Endometrial microvascular endothelial cells (primary cell): ENCODE results near the gene SHH. TPM values are rescaled to one million over a fixed set of nuclear protein-coding genes. Genes with fewer than 3 reads are reported as not detected.
"Not testable (repeated sequence)": the region's sequence is repeated elsewhere in the genome, so short reads cannot be mapped to it uniquely, and the experiment has no call there.

Experiments used
- in situ Hi-C: cut with HindIII; loops from 2 replicates; pipeline ENCODE4 v1.10.0; 2017; ENCODE audit warnings: low sequenced_read_pairs, low pct_unique_long_range_greater_than_20kb; ENCODE audit errors: inconsistent ontology term
- total RNA-seq: library from RNA; depleted of rRNA; stranded (reverse); fragments of >200 nt; gene quantifications from one replicate; pipeline ENCODE4 v1.2.3, GENCODE V29; 2015; ENCODE audit errors: inconsistent ontology term

SHH gene
- total RNA-seq, 1 donor from 2014 or later, result not detected

DNA sequence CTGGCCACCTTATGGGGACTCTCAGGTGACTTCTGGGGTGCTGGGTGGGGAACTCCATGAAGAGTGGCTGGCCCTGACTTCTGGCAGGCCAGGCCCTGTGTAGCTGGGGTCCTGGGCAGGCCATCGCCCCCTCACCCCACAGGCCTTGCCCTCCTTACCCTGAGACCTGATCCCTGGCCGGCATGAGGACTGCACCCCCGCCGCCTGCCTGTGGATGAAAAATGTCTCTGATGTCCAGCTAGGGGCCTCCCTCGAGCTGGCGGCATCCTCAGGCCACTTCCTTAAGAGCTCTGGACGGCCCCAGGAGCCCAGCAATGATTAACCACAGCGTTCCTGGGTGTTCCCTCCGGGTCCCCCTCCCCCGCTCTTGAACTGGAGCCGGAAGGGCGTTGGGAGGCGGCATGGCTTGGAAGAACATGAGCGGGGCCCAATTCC is 31.8 kb upstream of the SHH start:
- in situ Hi-C loops, result no loop called here

DNA sequence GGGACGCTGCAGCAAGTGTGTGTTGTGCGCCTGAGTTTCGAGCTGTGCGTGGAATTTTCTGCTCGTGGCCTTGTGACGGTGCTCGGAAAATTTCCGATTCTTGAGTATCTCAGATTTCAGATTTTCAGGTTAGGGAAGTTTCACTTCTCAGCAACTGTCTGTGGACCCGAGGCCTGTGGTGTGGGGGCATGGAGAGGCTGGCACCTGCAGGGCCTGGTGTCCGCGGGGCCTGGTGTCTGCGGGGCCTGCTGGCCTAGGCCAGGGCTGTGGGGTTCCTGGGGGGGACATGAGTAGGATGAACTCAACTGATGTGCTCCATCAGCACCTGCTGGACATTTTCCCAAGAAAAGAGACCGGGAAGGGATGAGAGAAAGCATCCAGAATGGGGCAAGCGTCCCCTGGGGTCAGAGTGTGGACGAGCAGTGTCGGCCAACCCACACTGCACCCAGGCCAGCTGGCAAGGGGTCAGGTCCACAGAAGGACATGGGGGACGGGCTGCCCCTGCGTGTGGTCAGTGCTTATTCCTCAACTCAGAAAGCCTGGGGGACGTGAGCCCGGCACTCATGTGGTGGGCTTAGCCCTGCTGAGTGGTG is 31.3 kb upstream of the SHH start:
- in situ Hi-C loops, result no loop called here

DNA sequence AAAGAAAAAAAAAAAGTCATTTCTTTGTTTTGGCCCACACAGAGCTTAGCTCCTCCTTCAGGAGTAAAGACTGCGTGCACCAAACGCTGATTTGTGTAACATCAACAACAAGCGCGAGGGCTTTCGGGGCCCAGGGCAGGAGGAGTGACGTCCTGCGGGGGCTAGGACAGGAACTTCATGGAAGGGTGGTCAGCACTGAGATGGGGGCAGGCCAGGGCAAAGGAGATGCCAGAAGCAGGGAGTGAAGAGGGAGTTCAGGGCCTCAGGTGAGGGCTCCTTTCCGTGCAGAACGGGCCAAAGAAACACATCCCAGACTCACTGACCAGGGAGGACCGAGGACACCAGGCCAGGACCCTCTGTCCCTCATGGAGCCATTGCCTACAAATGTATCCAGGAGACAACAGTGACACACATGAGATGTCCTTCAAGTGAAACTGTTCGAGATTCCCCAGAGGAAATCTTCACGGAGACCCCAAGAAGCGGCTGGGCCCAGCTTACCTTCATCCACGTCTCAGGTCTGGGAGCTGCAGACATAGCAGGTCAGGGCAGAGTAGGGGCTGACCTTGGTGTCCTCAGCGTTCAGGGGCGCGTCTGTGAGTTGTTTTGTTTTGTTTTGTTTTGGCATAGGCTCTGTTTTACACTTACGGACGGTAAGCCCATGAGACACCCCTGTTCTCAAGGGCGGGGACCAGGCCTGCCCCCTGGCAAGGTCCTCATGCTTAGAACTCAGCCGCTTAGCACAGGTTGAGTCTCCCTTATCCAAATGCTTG is 30.4 kb upstream of the SHH start:
- in situ Hi-C loops, result no loop called here

DNA sequence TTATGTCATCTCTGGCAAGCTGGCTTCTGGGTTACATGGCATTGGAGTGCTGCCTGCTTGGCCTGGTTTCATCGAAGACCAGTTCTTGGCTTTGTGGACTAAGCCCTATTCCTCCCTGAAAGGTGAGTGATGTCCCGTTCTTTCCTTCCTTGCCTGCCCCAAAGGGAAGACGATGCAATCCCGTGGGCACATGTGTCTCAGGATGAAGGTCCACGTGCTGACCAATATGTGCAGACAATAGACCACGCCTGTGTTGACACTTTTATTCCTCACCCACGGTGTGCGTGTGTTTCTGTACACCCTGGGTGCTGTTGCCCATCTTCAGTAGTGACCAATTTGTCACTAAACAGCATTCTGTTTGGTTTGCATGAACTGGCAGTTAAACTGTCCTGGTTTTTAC is 28.6 kb upstream of the SHH start:
- in situ Hi-C loops, result no loop called here

DNA sequence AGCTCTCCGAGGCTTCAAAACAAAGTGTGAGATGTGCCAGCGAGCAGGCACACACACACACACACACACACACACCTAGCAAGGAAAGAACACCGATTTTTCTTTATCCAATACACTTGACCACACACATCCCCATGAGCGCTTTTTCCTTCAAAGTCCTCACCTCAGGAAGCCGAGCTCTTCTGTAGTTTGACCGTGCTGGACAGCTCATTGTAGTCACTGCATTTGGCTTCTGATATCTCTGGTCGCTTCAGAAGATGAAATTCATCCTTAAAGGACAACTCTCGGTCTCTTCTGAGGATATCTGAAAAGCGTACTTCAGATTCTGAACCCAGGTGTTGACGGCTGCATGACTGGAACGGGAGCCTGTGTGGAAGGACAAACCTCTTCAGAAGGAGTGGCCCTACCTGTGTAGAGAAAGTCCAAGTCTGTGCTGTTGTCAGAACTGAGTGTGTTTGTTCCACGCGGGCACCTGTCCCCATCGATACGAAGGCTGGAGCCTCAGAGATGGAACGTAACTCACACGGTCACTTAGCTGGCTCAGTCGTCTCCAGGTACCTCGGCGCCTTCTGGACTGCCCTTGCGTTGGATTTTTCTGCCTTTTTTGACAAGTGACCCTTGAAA is 28.1 kb upstream of the SHH start:
- in situ Hi-C loops, result no loop called here

DNA sequence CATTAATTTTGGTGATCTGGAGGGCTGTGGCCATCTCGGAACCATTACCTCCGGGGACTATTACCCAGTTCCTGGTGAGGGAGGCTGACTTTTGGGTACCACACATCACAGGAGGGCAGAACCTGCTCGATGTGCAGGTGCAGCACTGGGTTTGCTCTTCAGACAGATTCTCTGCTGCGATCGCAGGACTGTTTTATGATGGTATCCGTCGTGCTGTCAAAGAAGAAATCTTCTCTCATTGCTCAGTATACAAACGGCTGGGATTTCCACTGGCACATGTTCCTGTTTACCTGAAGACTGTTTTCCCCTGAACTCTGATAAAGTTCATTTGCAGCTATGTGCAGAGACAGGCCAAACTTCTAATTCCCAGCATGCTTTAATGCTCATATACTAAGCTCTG is 27.2 kb upstream of the SHH start:
- in situ Hi-C loops, result no loop called here

DNA sequence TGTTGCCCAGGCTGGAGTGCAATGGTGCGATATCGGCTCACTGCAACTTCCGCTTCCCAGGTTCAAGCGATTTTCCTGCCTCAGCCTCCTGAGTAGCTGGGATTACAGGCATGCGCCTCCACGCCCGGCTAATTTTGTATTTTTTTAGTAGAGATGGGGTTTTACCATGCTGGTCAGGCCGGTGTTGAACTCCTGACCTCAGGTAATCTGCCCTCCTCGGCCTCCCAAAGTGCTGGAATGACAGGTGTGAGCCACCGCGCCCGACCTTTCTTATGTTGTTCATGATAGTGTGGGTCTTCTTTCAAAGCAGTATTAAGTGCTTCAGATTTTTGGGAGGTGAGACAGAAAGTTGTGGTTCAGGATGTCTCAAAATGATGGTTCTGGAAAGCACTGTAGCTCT is 26.0 kb upstream of the SHH start:
- in situ Hi-C loops, result not testable (repeated sequence)

DNA sequence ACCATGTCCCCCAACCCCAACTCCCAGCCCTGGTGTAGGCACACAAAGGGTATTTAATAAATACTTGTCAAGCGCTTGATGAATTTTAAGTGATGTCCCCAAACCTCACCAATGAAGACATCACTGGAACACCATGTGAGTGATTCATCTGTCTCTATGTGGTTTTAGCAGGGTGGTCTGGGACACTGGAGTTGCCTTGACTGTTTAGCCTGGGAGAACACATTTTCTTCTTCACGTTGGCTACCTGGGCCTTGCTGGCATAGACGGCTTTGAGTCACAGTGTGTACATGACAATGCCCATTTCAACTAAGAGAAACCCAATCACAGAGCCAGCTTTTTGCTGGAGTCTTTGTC is 24.8 kb upstream of the SHH start:
- in situ Hi-C loops, result no loop called here

DNA sequence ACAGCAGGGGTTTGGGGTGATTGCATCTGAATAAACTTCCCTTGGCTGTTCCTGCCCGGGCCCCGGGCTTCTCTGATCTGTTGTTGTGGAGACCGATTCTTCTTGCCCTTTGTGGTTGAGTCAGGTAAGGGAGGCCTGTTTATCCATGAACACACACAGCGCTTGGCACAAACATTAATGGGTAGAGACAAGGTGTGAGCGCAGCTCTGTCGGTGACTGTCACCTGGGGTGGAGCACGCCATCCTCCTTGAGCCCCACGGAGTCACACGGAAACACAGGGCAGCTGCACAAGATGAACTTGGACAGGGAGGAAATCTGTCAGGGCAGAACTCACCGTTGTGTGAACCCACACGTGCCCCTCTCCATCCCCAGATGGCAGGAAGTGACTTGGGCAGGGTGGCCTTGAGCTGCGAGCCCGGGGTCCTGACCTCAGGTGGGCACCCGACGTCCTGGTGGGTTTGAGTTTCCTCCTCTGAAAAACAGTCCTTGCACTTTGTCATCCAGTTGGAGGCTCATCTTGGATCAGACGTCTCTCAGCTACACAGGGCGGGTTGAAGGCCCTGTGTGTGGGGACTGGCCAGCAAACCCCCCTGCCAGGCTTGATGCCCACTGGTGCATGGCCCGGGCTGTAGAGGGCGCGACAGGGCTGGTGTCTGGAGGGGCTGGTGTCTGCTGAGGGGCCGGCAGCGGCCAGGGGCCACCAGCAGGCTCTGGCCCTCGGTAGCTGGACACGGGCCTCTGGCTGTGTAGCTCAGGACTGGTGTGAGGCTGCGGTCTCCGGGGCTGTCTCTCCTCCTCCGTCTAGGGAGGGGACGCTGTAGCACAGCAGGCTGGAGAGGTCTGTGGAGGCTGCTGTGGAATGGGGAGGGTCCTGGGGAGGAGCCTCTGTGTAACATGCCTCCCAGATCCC is 24.2 kb upstream of the SHH start:
- in situ Hi-C loops, result no loop called here

DNA sequence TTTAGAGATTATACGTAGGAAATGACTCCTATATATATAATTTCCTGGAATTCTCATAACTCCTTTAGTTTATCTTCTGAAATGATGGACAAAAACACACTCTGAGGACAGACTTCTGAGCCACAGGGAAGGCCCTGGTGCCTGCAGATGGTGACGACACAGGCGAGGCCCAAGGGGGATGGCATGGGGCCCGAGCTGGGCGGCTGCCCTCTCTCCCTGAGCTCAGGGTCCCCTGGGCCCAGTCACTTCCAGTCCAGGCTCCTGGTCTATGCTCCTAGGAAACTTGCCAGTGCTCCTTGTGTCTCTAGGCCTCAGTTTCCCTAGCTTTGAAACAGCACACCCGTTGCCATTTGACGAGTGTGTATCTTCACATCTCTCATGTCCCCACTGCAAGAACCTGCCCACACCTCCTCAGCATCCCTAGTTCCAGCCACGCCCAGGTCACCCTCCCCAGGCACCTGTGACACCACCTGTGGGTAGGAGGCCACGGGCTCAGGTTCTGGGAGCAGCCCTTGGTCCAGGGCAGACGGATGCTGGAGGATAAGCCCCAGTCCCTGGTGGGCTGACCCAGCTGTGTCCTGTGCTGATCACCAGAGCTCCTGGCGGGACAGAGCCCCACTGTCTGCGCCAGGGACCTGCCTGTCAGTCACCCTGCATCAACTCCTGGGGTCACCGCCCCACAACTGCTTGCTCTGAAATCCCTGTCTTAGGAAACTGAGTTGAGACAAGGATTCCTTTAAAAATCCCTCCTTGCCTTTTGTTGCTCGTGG is 23.4 kb upstream of the SHH start:
- in situ Hi-C loops, result no loop called here

DNA sequence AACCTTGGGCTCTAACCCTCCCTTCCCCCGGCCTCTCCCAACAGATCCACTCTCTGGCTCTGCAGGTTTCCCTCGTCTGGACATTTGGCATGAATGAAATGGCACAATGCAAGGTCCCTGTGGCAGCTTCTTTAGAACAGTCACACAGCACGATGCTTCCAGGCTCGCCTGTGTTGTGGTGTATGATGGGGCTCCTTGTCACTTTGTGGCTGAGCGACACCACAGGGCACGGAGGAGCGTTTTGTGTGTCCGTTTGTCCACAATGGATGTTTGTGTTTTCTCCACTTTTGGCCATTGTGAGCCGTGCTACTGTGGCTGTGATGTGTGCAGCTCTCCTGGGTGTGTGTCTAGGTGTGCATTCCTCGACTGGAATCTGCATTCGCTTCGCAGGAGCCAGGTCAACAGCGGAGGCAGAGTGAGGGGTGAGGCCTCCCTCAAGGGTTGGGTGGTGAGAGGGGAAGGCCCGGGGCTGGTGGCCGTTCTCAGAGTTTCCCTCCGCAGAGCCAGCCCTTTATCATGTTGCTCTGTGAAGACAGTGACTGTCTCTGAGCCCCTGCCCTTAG is 22.3 kb upstream of the SHH start:
- in situ Hi-C loops, result no loop called here

DNA sequence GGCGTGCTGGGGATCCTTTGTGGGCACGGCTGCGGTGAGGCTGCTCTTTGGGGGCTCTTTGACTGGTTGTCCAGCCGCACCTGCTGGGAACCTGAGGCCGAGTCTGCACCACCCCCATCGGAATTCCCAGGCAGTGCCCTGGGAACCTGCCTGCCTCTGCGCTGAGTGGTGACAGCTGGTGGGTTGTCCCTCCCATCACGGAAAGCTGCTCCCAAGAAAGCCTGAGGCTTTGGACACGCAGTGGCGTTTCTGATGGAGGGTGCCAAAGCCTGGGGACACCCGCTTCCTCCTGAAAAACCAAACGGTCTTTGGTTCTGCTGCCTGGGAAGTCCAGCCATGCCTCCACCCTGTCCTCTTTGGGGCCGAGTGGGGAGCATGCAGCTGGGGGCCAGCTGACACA is 21.4 kb upstream of the SHH start:
- in situ Hi-C loops, result no loop called here

DNA sequence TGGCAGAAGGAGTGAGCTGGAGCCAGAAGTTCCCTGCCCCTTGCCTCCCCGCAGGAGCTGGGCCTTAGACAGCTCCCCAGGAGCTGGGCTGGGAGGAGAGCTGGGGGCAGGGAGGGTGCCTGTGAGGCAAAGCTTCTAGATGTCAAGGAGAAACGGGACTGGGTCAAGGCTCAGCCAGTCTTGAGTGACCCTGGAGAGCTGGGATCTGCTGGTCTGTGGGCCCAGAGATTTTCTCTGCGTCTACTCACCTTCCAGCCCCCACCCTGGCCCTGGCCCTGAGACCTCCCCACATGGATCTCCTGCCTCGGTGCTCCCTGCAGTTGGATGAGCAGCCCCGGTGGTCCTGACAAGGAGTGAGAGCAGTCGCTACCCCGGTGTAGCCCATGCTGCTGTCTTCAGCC is 20.3 kb upstream of the SHH start:
- in situ Hi-C loops, result no loop called here

DNA sequence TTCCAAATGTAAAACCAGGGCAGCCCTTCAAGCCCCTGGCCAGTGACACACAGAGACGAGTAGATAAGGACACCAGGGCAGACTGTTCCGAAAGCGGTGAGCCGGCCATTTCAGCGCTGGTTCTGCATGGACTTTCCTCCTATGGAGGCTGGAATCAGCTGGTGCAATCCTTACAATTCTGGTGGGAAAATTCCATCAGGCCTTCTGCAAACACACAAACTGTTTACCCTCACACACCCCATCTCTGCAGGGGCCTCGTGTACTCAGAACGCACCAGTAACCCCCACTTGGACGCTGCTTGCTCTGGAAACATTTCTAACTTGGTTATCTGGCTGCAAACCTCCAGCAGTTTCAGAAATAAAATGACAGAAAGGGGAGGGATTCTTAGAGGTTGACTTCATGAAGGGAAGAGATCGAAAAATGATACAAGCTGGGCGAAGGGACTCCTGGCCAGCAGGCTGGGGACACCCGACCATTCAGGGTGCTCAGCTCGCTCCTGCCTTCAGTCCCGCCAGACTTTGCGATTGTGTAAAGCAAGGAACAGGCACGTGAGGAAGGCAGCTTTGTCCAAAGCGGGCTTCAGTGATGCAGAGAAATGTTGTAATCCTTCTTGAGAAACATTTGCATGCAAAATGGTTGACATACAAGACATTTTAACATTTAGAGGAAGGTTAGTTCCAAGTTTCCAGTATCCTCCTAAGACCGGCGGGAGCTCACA is 19.7 kb upstream of the SHH start:
- in situ Hi-C loops, result no loop called here

DNA sequence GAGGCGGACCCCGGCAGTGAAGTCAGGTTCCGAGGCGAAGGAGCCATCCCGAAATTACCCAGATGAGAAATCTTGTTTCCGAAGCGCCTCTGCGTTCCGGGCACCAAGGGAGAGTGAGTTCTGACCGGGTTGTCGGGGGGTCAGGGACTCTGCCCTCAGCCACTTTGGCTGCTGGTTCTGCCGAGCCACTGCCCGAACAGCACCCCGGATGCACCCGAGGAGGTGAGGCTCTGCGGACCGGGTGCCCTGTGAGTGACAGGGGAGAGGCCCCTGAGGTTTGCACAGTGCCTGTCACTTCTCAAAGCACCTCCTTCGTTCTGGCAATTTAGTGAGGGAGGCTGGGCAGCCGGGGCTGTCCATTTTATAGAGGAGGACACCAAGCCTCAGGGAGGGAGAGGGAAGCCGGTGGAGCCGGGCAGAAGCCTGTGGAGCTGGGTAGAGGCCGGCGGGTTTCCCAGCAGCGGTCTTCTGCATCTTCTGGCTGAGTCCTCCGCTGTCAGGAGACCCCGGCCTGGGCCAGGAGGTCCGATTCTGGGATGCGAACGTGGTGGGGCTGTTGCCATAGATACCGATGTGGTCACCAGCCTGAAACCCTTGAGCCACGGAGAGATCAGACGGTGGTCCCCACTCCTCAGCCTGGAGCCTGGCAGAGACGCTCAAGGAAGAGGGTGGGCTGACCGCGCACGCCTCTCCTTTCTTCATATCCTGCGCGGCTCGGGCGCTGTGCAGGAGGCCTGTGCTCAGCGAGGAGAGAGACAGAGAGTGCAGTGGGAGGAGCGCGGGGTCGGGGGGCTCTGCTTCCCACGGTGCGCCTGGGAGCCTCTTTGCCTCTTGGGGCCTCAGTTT is 18.9 kb upstream of the SHH start:
- in situ Hi-C loops, result no loop called here

DNA sequence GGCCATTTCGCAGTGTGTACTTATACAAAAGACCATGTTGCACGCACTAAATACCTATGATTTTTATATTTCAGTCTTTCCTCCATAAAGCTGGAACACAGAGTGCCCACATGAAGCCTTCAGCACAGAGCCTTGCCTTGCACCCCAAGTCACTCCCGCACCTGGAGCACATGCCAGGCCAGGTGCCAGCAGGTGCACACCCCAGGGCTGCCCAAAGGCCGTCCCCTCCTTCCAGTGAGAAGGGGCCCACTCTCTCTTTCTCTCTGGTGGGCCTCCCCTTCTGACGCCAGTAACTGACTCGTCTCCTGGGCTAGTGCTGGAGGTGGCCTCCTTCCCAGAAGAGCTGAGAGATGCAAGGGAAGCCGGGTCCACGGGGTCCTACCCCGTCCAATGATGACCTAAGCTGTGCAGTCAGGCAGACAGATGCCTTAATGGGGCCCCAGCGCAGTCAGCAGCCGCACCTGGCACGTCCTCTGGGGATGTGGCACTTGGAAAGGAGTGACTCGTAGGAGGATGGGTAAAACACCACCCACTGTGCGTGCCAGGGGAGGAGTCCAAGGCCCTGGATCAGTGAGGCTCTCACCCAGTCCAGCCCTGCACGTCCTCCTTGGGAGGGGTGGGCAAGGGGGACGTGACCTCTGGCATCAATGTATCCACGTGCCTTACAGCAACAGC is 17.7 kb upstream of the SHH start:
- in situ Hi-C loops, result no loop called here

DNA sequence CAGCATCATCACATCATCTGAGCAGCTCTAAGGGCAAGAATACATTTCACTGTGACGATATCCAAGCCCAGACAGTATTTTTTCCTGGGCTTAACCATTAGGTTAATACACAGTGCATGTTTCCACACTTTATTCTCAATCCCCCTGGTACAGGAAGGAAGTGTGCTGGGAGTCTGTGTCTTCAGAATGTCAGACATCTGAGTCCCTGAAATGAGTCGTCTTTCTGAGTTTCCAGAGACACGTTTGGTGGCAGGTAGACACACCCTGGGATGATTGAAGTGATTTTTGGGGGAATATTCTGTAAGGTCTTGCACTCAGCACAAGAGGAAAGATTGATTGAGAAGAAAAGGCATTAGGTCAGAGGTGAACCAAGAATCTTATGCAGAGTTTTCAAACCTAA is 13.1 kb upstream of the SHH start:
- in situ Hi-C loops, result no loop called here
